GM12873 (cell line): ENCODE results near the gene SLC17A9.

Experiments used
- CTCF ChIP-seq: IDR thresholded peaks from 2 replicates; pipeline ENCODE4 v1.5.1; 2012; ENCODE audit warnings: low read depth, mild to moderate bottlenecking, moderate library complexity, low read length, control low read depth; ENCODE audit not compliant: insufficient read depth; ENCODE audit errors: missing control alignments

Gene SLC17A9

GRCh38 chr20:62951143-62951895, 1.2 kb upstream of the SLC17A9 start:
- TF ChIP-seq CTCF: no peak

GRCh38 chr20:62951896-62952372, 575 bp upstream of the SLC17A9 start:
- TF ChIP-seq CTCF: no peak

GRCh38 chr20:62952968-62953838, 694 bp downstream of the SLC17A9 start:
- TF ChIP-seq CTCF: no peak

- TF ChIP-seq CTCF: no peak
These were observed 1.6 kb downstream of the SLC17A9 start for GRCh38 chr20:62953839-62954703.

GRCh38 chr20:62955519-62956386, 3.2 kb downstream of the SLC17A9 start:
- TF ChIP-seq CTCF: no peak

GRCh38 chr20:62956387-62957135, 4.1 kb downstream of the SLC17A9 start:
- TF ChIP-seq CTCF: no peak
